NCI-H2107 (cell line): ENCODE results near the gene PTDSS2.

Source experiments
- DNase-seq: peaks from one replicate; lab custom pipeline; 2025; lab: John Stamatoyannopoulos, UW

PTDSS2 gene

DNA sequence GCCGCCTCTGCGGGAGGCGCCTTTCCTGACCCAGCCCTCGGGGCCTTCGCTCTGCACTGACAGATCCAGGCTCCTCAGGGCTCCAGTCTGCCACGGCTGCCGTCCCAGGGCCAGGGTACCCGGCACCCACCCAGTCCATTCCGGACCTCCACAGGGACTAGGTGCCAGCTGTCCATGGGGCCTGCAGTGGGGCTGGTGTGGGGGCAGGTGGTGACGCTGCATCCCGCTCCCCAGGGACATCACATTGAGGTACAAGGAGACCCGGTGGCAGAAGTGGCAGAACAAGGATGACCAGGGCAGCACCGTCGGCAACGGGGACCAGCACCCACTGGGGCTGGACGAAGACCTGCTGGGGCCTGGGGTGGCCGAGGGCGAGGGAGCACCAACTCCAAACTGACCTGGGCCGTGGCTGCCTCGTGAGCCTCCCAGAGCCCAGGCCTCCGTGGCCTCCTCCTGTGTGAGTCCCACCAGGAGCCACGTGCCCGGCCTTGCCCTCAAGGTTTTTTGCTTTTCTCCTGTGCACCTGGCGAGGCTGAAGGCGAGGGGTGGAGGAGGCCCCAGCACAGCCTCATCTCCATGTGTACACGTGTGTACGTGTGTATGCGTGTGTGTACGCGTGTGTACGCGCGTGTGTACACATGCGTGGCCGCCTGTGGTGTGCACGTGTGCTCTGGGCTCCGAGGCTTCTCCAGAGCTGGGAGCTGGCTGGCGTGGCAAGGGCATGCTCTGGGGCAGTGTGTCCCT is 40.3 kb downstream of the PTDSS2 start:
- no peak for DNase-seq

DNA sequence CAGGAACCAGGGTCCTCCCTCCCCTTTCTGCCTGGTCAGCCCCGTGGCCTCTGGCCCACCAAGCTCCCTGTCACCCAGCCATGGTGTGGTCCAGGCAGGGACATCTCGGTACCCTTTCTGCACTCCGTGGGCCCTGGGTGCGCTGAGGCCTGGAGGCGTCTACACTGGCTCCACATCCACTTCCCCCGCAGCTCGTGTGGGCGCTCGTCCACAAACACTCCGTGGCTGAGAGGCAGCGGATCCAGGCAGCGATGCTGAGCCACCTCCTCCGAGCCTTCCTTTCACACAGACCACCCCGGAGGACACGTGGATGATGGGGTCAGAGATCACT is 40.8 kb downstream of the PTDSS2 start:
- DNase-seq, result no peak

DNA sequence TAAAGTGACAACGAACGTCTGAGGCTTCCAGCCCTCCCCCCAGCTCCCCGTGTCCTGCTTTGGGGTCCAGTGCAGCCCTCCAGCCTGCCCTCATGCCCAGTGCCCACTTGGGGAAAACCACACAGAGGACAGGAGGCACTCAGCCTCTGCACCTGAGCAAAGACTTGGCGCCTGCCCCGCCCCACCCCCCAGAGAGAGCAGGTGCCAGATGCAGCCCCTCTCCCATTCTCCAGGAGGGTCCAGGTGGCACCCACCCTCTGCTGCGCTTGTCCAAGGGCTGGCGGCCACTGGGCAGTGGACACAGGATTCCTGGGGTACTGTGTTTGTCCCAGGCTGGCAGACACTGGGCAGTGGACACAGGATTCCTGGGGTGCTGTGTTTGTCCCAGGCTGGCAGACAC is 41.3 kb downstream of the PTDSS2 start:
- no peak for DNase-seq

DNA sequence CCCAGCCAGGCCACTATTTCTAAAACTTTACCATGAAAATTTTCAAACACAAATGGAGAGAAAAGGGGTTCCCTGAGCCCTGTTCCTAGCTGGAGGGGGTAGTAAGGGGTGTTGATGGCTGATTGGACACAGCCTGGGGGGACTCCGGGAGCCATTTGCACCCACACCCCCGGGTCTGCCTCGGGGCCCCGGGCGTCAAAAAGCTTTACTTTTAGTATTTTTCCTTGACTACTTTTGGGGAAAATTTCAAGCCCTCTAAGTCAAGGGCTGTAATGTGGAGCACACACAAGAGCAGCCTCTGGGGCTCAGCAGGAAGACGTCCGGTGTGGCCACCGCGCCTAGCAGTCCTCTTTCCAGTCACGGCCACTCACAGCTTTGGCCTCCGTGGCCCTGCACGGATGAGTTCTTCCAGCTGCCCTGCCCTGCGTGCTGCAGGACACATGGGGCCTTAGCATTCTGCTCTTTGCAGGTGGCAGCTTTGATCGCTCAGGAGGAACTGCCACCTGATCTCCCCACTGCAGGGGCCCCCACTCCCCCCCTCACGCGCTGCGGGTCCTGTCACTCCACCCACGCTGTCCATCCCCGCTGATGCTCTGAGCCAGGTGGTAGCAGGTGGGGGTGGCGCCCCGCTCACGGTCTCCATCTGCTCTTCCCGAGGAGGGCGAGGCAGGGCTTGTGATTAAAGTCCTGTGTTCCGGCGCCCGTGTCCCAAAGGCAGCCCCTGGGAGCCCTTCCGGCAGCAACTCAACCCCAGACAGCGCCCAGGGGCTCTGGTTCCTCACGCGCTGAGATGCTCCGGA is 42.5 kb downstream of the PTDSS2 start:
- no peak for DNase-seq

DNA sequence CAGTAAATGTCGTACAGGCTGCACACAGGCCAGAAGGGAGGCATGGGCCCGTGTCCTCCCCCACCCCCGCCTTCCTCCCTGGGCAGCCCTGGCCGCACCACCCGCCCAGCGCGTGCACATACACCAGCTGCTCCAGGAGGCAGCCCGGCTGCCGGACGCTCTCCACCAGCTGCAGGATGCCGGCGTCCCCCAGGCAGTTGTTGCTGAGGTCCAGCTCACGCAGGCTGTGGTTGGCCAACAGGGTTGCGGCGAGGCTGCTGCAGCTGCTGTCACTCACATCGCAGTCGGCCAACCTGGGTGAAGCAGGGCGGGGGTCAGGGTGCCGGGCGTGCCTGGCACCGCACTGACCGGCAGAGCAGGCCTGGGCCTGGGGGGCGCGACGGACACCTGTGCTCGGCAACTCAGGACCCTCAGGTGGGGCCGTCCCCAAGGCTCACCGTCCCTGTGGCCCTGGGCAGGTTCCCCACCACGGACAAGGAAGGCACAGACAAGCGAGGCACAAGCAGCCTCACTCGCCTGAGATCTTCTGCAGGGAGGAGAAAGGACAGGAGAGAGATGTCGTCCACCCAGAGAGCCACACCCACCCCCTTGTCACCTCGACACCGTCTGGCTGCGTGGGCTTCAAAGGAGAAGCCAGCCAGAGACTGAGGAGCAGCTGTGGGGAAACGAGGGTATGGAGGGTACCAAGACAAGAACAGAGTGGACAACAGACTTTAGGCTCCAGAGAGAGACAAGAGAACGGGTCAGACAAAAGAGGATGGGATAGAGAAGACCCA is 44.9 kb downstream of the PTDSS2 start:
- DNase-seq, result no peak

DNA sequence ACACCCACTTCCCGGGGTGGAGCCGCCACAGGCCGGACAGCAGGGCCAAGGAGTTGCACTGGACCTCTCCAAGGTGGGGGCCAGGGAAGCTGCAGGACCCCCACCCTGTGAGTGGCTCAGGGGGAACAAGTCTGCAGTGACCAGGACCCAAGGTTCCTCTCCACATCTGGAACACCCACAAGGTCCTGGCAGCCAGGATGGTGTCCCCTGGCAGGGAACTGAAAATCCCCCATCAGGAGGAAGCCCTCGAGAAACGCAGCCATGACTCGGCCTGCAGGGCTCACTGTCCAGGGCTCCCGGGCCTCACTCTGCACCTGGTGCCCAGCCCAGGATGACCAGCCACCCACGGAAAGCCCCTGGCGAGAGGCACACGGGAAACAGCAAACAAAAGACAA is 45.5 kb downstream of the PTDSS2 start:
- DNase-seq, result no peak

DNA sequence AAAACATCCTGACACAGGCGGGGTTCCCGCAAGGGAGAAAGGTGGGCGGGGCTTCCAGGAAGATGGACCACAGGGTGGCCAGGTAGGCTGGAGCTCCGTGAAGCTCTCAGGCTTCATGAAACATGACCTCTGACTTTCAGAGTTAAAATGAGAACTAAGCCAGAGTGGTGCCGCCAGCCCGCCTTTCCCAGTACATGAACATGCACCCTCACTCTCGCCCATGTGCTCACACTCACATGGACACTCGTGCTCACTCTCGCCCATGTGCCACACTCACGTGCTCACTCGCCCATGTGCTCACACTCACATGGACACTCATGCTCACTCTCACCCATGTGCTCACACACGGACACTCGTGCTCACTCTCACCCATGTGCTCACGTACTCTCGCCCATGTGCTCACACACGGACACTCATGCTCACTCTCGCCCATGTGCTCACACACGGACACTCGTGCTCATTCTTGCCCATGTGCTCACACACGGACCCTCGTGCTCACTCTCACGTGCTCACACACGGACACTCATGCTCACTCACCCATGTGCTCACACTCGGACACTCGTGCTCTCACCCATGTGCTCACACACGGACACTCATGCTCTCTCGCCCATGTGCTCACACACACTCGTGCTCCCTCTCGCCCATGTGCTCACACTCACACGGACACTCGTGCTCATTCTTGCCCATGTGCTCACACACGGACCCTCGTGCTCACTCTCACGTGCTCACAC is 46.9 kb downstream of the PTDSS2 start:
- no peak for DNase-seq

DNA sequence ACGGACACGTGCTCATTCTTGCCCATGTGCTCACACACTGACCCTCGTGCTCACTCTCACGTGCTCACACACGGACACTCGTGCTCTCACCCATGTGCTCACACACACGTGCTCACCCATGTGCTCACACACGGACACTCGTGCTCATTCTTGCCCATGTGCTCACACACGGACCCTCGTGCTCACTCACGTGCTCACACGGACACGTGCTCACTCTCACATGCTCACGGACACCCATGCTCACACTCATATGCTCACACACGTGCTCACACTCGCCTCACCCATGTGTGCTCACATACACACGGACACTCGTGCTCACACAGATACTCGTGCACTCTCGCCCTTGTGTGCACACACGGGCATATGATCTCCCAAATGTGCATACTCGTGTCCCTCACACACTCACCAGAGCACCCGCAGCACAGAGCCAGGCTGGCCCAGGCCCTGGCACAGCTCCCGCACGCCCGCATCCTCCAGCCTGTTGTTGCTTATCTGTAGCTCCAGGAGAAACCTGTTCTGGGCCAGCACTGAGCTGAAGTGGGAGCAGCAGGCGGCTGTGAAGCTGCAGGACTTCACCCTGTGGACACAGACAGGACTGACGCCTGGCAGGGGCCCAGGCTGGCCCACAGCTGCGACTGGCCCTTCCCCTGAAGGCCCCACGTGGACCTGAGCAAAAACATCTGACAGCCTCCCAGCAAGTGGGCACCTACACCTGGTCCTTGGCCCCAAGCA is 47.7 kb downstream of the PTDSS2 start:
- DNase-seq, result no peak

DNA sequence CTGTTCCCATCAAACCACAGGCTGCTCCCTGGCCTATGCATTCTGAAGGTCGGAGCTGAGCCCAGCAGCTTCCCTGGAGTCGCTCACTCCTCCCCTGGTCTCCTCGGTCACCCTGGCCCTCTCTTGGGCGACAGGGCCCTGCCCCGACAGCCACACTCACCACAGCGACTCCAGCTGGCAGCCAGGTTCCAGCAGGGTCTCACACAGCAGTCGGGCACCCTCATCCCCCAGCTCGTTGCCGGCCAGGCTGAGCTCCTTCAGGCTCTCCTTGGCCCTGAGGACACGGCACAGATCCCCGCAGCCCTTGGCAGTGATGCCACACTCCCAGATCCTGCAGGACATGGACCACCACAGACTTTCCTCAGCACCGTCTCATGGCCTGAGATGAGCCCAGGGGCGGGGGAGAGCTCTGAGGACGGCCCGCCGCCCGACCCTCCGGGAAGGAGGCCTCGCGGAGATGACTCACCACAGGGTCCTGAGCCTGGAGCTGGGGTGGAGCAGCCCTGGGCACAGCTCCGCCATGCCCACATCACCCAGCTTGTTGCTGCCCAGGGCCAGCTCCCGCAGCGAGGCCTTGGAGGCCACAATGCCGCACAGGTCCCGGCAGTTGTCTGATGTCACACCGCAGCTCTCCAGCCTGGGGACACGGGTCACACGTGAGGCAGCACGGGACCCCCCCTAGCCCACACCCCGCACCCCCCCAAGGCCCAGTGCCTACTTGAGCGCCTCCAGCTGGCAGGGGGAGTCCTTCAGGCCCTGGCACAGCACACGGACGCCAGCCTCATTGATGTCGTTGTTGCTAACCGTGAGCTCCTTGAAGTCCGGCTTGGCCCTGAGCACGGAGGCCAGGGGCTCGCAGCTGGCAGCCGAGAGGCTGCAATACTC is 48.5 kb downstream of the PTDSS2 start:
- no peak for DNase-seq

DNA sequence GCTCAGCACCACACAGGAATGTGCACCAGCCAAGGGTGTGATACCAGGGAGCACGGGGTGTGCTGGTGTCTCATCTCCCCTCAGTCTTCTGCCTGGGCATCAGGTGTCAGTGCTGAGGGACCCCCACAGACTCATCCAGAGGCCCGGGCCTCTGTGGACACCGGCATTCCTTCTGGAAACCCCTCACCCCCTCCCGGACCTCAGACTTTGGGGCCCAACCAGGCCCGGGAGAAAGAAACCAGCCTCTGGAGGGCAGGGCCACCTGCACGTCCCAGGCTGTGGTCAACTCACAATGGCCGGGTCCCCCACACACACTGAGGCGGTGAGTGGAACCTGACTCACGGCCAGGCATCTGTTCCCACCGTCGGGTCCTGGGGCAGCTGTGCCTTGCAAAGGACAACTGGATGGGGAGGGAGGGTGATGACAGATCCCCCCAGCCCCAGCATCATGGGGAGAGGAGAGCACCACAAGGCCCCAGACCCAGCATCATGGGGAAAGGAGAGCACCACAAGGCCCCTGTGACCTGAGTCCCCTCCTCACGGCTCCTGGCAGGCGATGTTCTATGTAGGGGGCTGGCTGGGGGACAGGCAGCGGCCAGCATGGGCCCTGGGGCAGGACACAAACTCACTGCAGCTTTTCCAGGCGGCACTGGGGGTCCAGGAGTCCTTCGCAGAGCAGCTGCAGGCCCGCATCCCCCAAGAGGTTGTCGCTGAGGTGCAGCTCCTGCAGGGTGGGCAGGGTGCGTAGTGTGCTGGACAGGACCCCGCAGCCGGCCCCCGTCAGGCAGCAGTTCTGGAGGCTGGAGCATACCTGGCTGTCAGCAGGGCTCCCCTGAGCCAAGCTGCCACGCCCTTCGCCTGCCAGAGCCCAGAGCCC is 49.4 kb downstream of the PTDSS2 start:
- DNase-seq, result no peak

DNA sequence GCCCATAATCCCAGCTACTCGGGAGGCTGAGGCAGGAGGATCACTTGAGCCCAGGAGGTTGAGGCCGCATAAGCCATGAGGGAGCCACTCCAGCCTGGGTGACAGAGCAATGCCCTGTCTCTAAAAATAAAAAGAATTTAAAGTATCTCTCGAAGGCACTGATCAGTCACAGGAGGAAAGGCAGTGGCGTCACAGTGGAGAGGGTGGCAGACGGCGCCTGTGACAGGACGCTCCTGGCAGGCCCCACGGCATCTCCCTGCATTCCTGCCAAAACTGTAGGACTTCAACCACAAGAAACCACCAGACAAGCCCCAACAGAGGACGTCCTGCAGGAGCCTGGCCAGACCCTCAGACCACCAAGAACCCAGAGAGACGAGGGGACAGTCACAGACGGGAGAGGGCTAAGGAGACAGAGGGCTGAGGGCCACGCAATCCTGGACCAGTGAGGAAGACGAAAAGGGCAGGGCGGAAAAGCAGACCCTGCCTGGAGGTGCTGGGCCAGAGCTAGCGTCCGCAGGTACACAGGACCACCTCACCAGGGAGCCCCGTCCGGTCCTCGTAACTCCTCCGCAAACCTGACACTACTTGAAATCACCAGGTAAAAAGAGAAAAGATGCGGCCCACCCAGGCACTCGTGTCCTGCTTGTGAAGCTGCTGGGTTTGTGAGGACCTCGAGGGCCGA is 51.1 kb downstream of the PTDSS2 start:
- no peak for DNase-seq

DNA sequence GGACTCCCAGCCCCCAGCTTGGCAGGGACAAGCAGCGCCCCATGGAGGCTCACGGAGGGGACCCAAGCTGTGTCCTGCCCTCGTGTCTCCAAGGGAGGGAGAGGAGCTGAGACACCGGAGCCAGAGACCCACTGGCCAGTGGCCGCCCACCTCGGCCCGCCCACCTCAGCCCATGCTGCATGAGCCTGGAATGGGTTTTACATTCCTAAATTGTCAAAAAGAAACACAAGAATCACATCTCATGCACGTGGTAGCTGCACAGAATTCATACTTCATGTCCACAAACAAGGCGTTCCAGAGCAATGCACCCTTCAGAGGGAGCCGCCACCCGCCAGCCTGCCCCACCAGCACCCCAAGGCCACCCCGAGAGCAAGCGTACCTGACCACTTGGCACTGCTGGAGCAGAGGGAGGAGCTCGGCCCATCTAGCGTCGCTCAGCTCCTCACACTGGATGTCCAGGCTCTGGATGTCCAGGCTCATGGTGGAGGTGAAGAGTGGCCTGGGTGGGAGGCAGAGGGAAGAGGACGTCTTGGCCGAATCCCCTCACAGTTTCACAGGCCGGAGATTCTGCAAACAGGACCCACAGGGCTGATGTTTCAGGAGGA is 51.7 kb downstream of the PTDSS2 start:
- DNase-seq, result no peak

DNA sequence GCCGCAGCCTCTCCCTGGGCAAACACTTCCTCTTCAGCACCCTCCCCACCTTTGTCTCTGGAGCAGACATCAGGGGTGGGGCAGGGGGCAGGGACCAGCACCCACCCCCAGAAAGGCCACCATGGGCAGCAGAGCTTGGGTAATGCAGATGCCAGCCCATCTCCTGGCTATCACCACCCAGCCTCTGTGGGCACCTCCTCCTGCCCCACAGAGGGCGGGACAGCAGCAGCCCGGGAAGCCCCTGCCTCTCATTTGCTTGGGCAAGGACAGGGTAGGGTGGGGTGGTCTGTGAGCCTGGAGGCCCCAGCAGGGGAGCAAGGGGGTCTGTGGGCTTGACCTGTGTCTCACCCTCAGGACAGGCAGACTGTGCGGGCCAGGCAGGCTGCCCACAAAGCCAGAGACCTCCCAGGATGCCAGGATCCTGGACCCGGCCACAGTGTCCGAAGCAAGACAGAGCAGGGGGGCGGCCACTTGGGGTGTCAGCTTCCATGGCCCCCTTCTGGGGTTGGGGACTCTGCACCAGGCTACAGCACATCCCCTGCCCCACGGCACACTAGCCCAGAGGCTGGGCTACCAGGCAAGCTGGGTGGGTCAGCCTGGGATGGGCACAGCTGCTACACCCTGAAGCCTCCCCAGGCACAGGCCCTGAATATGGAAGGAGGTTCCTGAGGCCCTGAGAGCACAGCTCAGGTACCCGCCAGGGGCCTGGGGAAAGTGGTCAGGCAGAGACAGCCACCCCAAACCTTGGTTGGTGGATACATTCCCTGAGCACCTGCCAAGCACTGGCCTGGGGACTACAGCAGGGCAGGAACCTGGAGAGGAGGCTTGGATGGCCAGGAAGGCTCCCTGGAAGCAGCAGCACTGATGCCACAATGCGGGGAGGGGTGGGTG is 52.5 kb downstream of the PTDSS2 start:
- no peak for DNase-seq

DNA sequence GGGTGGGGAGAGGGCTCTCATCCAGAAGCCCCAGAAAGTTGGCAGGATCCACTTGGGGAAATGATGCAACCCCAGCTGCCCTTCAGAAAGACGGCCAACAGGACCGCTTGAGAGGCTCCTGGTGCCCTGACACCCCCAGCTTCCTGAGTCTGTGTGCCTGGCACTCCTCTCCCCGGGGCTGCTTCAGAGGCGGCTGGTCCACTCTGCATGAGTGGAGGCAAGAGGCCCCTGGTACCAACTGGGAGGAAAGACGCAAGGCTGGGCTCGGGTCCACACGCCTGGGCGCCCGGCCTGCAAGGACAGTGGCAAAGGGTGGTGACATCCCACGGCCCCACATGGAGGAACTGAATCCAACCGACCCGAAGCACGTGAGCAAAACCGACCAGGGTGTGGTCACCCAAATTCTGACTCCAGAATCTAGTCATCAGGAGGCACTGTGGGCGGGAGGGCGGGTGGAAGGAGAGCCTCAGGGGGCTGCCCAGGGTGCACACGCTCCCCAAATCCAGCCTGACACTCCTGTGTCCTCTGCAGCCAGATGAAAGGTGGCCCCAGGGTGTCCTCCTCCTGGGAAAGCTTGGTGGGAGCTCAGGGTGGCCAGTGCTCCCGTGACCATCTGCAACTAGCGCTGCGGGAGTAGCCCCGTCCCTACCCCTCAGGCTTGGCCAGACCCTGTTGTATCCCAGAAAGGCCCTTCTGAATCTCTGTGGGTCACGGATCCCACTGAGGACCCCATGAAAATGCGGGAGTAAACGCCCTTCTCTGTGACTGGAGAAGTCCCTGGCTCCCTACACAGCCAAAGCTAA is 53.3 kb downstream of the PTDSS2 start:
- no peak for DNase-seq

DNA sequence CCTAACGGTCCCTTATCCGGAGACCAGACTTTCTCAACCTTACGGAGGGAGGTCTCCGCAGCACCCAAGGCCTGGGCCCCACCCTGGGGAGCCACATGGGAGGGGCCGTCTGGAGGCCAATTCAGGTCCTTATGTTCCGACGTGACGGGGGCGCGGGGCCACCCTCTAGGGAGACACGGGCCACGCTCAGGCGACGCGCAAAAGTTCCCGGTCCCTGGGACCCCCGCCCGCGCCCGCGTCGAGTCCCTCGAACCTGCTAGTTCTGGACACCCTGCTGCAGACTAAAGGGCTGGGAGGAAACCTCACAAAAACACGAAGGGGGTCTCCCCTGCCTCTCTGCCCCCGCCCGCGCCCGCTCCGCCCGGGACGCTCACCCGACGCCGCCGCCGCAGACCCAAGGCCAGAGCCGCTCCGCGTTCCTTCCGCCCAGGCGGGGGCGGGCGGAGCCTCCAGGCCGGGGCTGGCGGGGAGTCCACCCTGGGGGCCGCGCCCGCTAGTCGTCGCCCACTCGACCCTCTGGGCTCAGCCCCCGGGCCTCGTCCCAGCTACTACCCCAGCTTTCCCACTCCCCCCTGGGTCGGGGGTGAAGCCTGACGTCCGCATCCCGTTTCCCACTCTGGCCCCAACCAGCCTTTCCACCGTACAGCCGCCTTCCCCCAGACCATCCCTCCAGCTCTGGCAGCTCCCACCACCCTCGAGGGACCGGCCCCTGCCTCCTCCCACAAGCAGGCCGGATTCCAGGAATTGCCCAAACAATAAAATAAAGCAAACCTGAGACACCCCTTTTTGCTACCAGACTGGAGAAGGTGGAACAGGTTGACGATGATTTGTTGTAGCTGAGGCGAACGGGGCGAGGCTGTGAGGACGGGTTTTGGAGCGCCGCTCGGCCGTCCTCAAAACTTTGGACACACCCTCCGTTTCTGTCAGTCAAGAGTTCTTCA is 54.2 kb downstream of the PTDSS2 start:
- no peak for DNase-seq

DNA sequence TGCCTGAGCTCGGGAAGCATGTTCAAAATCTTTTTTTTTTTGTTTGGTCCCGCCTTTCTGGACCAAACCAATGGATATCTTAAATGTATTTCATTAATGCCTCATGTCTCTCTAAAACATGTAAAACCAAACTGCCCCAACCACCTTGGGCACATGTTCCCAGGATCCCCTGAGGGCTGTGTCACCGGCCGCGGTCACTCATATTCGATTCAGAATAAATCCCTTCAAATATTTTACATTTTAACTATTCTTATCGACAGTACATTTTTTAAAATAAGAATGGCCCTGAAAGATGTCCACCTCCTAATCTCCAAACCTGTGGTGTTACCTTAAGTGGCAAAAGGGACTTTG is 54.9 kb downstream of the PTDSS2 start:
- DNase-seq, result no peak
